Hair follicular keratinocyte (primary cell): ENCODE data around the gene GOLPH3L. TPM values are rescaled to one million over a fixed set of nuclear protein-coding genes. Genes with fewer than 3 reads are reported as not detected.

Experiments used
- total RNA-seq: library from RNA; depleted of rRNA; stranded (reverse); fragments of >200 nt; gene quantifications from 2 replicates; pipeline ENCODE4 v1.2.3, GENCODE V29; 2015

GOLPH3L gene
- 13.9 and 17.6 TPM in 2 replicates for total RNA-seq

GRCh38 chr1:150696995-150697927 is at the start of gene GOLPH3L:
TSS of gene GOLPH3L (minus strand) at chr1:150697154. CDS start at chr1:150694838, 2,316 bp downstream.

DNA sequence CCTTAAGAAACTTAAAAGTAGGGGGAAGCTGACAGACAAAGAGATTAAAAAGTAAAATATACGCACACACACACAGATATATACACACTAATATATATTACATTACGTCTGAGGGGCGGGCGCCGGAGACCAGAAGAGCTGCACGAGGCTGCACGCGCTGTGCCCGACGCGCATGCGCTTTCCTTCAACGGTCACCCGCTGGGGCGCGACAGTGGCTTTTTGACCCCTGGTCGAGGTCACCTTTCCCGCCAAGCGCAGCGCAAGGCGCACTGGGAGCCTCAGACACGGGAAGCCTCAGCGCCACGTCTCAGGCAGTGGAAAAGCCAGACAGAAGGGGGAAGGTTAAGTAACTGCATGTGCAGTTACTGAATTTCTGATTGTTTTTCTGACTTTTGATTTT is 23.7 kb upstream of the GOLPH3L start, which contains the start of gene HORMAD1:
HORMAD1 (minus strand) TSS at position 193 of the 400 bp plus-strand sequence. CDS start 1,390 bp downstream, outside the sequence.

GRCh38 chr1:150629115-150629928 is 67.6 kb downstream of the GOLPH3L start, which contains the start of gene ENSA:
TSS of gene ENSA (minus strand) at chr1:150629612. CDS start at chr1:150629470, 142 bp downstream.

Other genes with a start within 250 kb of the GOLPH3L start
- 23.6 and 26.5 TPM in 2 replicates for gene TARS2, start 209.7 kb downstream of the GOLPH3L start, total RNA-seq
- gene ECM1, start 189.0 kb downstream of the GOLPH3L start, total RNA-seq = 9.1 and 27.9 TPM in 2 replicates
- not detected in 2 replicates for gene FALEC, start 181.4 kb downstream of the GOLPH3L start, total RNA-seq
- gene ADAMTSL4, start 147.7 kb downstream of the GOLPH3L start, total RNA-seq = 8.5 and 18.4 TPM in 2 replicates
- gene MCL1, start 117.5 kb downstream of the GOLPH3L start, total RNA-seq = 278 and 410 TPM in 2 replicates
- 142 and 176 TPM in 2 replicates for gene ENSA, start 67.5 kb downstream of the GOLPH3L start, total RNA-seq
- not detected in 2 replicates for gene HORMAD1, start 23.7 kb upstream of the GOLPH3L start, total RNA-seq
- 3.0 and 3.9 TPM in 2 replicates for gene CTSS, start 68.6 kb upstream of the GOLPH3L start, total RNA-seq
- gene CTSK, start 111.1 kb upstream of the GOLPH3L start, total RNA-seq = 72.9 and 111 TPM in 2 replicates
- gene ARNT, start 179.4 kb upstream of the GOLPH3L start, total RNA-seq = 16.7 and 19.4 TPM in 2 replicates
- gene CTXND2, start 190.0 kb upstream of the GOLPH3L start, total RNA-seq = not detected in 2 replicates
- 18.8 and 28.3 TPM in 2 replicates for gene SETDB1, start 229.2 kb upstream of the GOLPH3L start, total RNA-seq